Endothelial cell (in vitro differentiated cells): Measurements from ENCODE around the gene SMURF1. TPM values are rescaled to one million over a fixed set of nuclear protein-coding genes. Genes with fewer than 3 reads are reported as not detected.
A peak's percentile ranks its signal among the peaks of the same experiment; 100 is the strongest.

Experiments
- DNase-seq: peaks from one replicate; pipeline ENCODE4 v3.0.0; 2021; ENCODE audit warnings: low spot score
- H3K27ac Mint-ChIP-seq: one replicate; pipeline ENCODE4 v1.8.0; 2021; ENCODE audit warnings: mixed read lengths, inconsistent platforms; ENCODE audit not compliant: unreplicated experiment
- H3K27me3 Mint-ChIP-seq: one replicate; pipeline ENCODE4 v1.8.0; 2021; ENCODE audit warnings: mild to moderate bottlenecking, moderate library complexity, mixed read lengths, inconsistent platforms; ENCODE audit not compliant: unreplicated experiment
- H3K36me3 Mint-ChIP-seq: one replicate; pipeline ENCODE4 v1.8.0; 2021; ENCODE audit warnings: mild to moderate bottlenecking, low read depth, mixed read lengths, inconsistent platforms; ENCODE audit not compliant: unreplicated experiment
- H3K4me1 Mint-ChIP-seq: one replicate; pipeline ENCODE4 v1.8.0; 2021; ENCODE audit warnings: mild to moderate bottlenecking, mixed read lengths, inconsistent platforms; ENCODE audit not compliant: unreplicated experiment
- H3K4me3 Mint-ChIP-seq: one replicate; pipeline ENCODE4 v1.8.0; 2021; ENCODE audit warnings: mild to moderate bottlenecking, mixed read lengths, inconsistent platforms; ENCODE audit not compliant: unreplicated experiment
- H3K9me3 Mint-ChIP-seq: one replicate; pipeline ENCODE4 v1.8.0; 2021; ENCODE audit warnings: mixed read lengths, inconsistent platforms; ENCODE audit not compliant: unreplicated experiment
- CTCF ChIP-seq: fragments of 200-600 bp; sonication (generic); IDR thresholded peaks from one replicate; pipeline ENCODE4 v1.5.0; 2021; ENCODE audit warnings: antibody characterized with exemption; ENCODE audit not compliant: unreplicated experiment
- total RNA-seq: library from RNA; stranded (reverse); fragmentation: NEBNext Ultra II Directional; extraction: Animal tissue kit (Norgen Biotek cat#: 25700); gene quantifications from one replicate; pipeline ENCODE4 v1.2.1, GENCODE V29; 2021; ENCODE audit not compliant: unreplicated experiment

The SMURF1 gene
- total RNA-seq, 1 donor from 2014 or later, result 32.5 TPM

DNA sequence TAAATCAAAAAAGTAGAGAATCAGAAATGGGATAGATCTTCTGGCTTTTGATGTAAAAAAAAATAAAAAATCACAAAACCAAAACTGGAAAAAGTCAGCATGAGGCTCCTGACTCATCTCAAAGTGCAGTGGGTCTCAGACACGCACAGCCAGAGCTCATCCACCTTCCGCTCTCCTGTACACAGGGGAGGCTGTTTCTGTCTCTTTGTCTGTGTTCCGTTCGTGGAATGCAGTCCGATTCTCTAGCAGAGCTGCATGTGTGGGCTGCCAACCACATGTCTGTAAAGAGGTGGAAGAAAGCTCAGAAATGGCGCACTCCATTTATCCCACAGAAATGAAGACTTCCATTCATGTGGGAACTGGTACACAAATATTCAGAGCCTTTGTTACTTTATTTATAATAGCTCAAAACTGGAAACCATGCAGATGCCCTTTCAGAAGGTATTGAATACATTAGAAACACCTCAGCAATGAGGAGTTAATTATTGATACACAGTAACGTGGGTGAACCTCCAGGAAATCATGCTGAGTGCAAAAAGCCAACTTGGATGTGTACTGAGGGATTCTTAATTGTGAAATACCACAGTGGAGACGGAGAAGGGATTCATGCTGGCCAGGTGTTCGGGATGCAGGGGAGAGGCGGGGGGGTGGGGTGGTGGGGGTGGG lies 142.3 kb downstream of the SMURF1 start:
- Mint-ChIP-seq H3K36me3 (peaks cover 37% of the 10 kb centered on the region), H3K4me3 (peak overlapping the region; percentile 70), H3K9me3 (no peaks in the 10 kb centered on the region), H3K4me1 (no peaks in the 10 kb centered on the region), H3K27me3 (peaks cover 5% of the 10 kb centered on the region), H3K27ac (no peak overlapping the region)
- DNase-seq, result no peak
- no peak for TF ChIP-seq CTCF

DNA sequence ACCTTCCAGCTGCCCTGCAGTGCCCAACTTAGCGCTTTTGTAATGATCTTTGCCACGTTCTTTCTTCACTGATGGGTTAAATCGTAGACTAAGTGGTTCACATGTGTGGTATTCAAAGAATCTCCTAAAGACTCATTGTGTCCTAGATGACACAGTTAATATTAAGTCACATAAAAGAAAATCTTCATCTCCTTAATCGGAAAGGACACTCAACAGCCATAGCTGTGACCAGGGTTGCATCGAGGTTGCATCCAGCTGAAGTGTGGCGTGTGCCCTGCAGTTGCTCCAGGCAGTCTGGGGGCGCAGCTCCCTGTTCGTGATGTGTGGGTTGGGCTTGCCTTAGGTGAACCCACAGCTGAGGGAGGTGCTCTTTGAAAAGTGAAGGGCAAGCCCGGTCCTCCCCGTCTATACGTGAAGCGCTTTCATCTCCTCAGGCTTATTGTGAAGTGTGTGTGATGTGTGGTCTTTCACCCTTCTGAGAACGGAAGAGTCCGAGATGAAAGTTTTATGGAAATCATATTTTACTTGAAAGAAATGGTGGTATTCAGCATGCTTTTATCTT lies 142.9 kb downstream of the SMURF1 start:
- Mint-ChIP-seq H3K9me3 (no peaks in the 10 kb centered on the region), H3K4me3 (peak overlapping the region; percentile 70), H3K4me1 (no peaks in the 10 kb centered on the region), H3K27me3 (peaks cover 6% of the 10 kb centered on the region), H3K36me3 (peaks cover 37% of the 10 kb centered on the region), H3K27ac (no peak overlapping the region)
- no peak for DNase-seq
- TF ChIP-seq CTCF, result no peak

GRCh38 chr7:99000196-99000903 lies 143.6 kb downstream of the SMURF1 start:
- no peak for TF ChIP-seq CTCF
- DNase-seq, result no peak
- Mint-ChIP-seq H3K27ac (no peak overlapping the region), H3K27me3 (peaks cover 9% of the 10 kb centered on the region), H3K36me3 (peaks cover 36% of the 10 kb centered on the region), H3K4me1 (no peaks in the 10 kb centered on the region), H3K9me3 (no peaks in the 10 kb centered on the region), H3K4me3 (peak overlapping the region; percentile 69)

DNA sequence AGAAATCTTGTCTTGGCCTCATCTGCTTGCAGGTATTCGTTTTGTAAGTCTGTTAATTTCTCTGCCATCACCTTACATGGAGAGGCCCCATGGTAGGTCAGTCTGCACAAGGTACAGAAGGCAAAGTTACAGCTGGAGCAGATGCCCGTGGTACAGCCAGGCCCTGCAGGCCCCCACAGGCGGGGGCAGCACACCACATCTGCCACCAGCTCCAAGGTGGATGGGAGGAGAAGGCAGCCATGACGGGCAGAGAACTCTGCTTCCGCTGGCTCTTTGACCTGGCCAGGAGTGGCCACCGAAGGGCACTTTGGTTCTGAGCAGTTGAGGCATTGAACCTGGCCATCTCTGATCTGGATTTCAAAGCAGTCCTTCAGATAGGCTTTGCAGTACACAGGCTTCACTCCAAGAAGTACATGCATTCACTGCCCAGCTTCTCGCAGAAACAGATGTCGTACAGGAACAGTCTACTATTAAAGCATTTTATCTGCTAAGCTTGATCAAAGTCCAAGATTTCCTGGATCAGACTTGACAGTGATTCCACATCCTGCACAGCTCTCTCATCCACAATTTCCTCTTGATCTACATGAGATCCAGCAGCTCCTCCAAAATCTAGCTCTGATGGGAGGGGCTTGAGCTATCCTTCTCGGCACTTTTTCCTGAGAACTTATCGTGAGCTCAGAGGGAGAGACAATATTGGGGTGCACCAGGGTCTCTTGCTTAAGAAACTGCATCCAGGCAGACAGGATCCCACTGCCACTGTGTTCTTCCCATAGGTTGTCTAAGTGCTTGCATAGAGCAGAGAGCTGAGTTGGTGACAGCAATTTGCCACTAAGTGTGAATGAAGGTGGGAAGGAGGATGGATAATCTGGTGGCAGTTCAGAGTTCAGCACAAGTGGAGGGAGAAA lies 144.8 kb downstream of the SMURF1 start:
- Mint-ChIP-seq H3K4me3 (no peak overlapping the region), H3K27me3 (peaks cover 6% of the 10 kb centered on the region), H3K9me3 (no peaks in the 10 kb centered on the region), H3K4me1 (no peaks in the 10 kb centered on the region), H3K36me3 (peaks cover 34% of the 10 kb centered on the region), H3K27ac (no peak overlapping the region)
- no peak for DNase-seq
- TF ChIP-seq CTCF, result no peak
